Measurements from ENCODE around the gene MLLT3. TPM values are rescaled to one million over a fixed set of nuclear protein-coding genes. Genes with fewer than 3 reads are reported as not detected.

MLLT3 gene
- polyA plus RNA-seq, 1 donor: 32.4 TPM

GRCh38 chr9:20630241-20630943 is 8.1 kb upstream of the MLLT3 start:
- no peak for DNase-seq

- no peak for DNase-seq
Measured at GRCh38 chr9:20625003-20625349, 2.7 kb upstream of the MLLT3 start.

GRCh38 chr9:20624201-20625002 is 2.1 kb upstream of the MLLT3 start:
- peak; percentile 85 for DNase-seq

- no peak for DNase-seq
Measured at GRCh38 chr9:20623748-20624124, 1.4 kb upstream of the MLLT3 start.

- no peak for DNase-seq
Measured at GRCh38 chr9:20623021-20623747, 885 bp upstream of the MLLT3 start.

GRCh38 chr9:20621471-20622329 is 599 bp downstream of the MLLT3 start:
- peak; percentile 74 for DNase-seq

- DNase-seq: no peak
Measured at GRCh38 chr9:20620650-20621470, 1.4 kb downstream of the MLLT3 start.

GRCh38 chr9:20619487-20620200 is 2.7 kb downstream of the MLLT3 start:
- DNase-seq: no peak

GRCh38 chr9:20618361-20618802 is 3.9 kb downstream of the MLLT3 start:
- DNase-seq: no peak

- no peak for DNase-seq
Measured at GRCh38 chr9:20616808-20617207, 5.5 kb downstream of the MLLT3 start.

GRCh38 chr9:20614602-20615216 is 7.6 kb downstream of the MLLT3 start:
- DNase-seq: no peak

- DNase-seq: no peak
Measured at GRCh38 chr9:20611691-20612287, 10.5 kb downstream of the MLLT3 start.

- DNase-seq: no peak
Measured at GRCh38 chr9:20610591-20610990, 11.7 kb downstream of the MLLT3 start.

GRCh38 chr9:20608582-20608981 is 13.7 kb downstream of the MLLT3 start:
- no peak for DNase-seq

- DNase-seq: no peak
Measured at GRCh38 chr9:20606652-20607051, 15.6 kb downstream of the MLLT3 start.

- no peak for DNase-seq
Measured at GRCh38 chr9:20604562-20604961, 17.7 kb downstream of the MLLT3 start.

- no peak for DNase-seq
Measured at GRCh38 chr9:20603524-20604268, 18.6 kb downstream of the MLLT3 start.

- no peak for DNase-seq
Measured at GRCh38 chr9:20601292-20601691, 21.0 kb downstream of the MLLT3 start.

GRCh38 chr9:20599195-20599594 is 23.1 kb downstream of the MLLT3 start:
- DNase-seq: no peak

All from left kidney (tissue), 2 donors.